Measurements from ENCODE around the gene WDR70. TPM values are rescaled to one million over a fixed set of nuclear protein-coding genes. Genes with fewer than 3 reads are reported as not detected.
"Not testable (repeated sequence)": the region's sequence is repeated elsewhere in the genome, so short reads cannot be mapped to it uniquely, and the experiment has no call there.

The WDR70 gene
- total and polyA plus RNA-seq, 10 of the 15 experiments (the other 5 are each of a cell fraction or from before 2014, with no cell fraction given): 10.9 to 33.6 (median 29.1) TPM

DNA sequence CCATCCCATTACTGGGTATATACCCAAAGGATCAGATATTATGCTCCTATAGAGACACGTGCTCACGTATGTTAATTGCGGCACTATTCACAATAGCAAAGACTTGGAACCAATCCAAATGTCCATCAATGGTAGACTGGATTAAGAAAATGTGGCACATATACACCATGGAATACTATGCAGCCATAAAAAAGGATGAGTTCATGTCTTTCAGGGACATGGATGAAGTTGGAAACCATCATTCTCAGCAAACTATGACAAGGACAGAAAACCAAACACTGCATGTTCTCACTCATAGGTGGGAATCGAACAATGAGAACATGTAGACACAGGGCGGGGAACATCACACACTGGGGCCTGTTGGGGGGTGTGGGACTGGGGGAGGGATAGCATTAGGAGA is 315.2 kb downstream of the WDR70 start:
- H3K27ac ChIP-seq (ENCODE audit: control insufficient read depth, insufficient read depth); POLR2A ChIA-PET; SMC1A ChIA-PET (ENCODE audit: uncharacterized antibody, unreplicated experiment); H3K4me1 ChIP-seq (ENCODE audit: control insufficient read depth, insufficient read depth, low read length); H3K9ac ChIP-seq (ENCODE audit: control insufficient read depth, insufficient read depth, low read length); ATAC-seq; H2AFZ ChIP-seq (ENCODE audit: control insufficient read depth, low read depth, low read length); BruUV-seq (replicated peaks); in situ Hi-C loops (cut with MboI); CTCF ChIA-PET; H3K79me2 ChIP-seq (ENCODE audit: control insufficient read depth, insufficient read depth, low read length); H3K9me3 ChIP-seq (replicated peaks; ENCODE audit: control insufficient read depth, insufficient read depth, low read length); DNase-seq (ENCODE audit: low read depth, low spot score); intact Hi-C loops (cut with micrococcal nuclease; ENCODE audit: unreplicated experiment); H3K4me3 ChIP-seq; H4K20me1 ChIP-seq (ENCODE audit: control insufficient read depth, insufficient read depth); H3K4me2 ChIP-seq (ENCODE audit: control insufficient read depth, insufficient read depth); FAIRE-seq; H3K27me3 ChIP-seq (replicated peaks in 1 of 2; ENCODE audit: control insufficient read depth in 2 of 2, insufficient read depth in 2 of 2, low read length in 1 of 2); RAD21 ChIA-PET (ENCODE audit: unreplicated experiment); H3K36me3 ChIP-seq (ENCODE audit: control insufficient read depth in 2 of 2, insufficient read depth in 2 of 2, low read length in 1 of 2): not testable (repeated sequence)
- WGBS (ENCODE audit: insufficient coverage, insufficient replicate concordance, low lambda C conversion rate, missing lambda C conversion rate): 97% methylated on average over 5 of the region's 5 CpGs

DNA sequence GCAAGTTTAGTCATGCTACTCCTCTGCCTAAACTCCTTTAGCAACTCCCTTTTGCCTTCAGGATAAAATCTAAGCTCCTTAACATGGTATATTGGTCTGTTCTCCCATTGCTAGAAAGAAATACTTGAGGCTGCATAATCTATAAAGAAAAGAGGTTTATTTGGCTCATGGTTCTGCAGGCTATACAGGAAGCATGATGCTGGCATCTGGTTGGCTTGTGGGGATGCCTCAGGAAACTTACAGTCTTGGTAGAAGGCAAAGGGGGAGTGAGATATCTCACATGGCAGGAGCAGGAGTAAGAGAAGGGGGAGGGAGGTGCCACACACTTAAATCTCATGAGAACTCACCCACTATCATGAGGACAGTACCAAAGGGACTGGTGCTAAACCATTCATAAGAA is 315.7 kb downstream of the WDR70 start:
- CTCF ChIA-PET: no interaction called here
- no peak overlapping the region for H3K9ac ChIP-seq (ENCODE audit: control insufficient read depth, insufficient read depth, low read length)
- RAD21 ChIA-PET (ENCODE audit: unreplicated experiment): no interaction called here

More for the DNA sequence above, 315.7 kb downstream of the WDR70 start:
- SMC1A ChIA-PET (ENCODE audit: uncharacterized antibody, unreplicated experiment): no interaction called here
- Histone ChIP-seq H3K9me3 (replicated peaks; ENCODE audit: control insufficient read depth, insufficient read depth, low read length) (no peaks in the 10 kb centered on the region; the same call in 2 of the 3 replicates), H3K36me3 (ENCODE audit: control insufficient read depth in 2 of 2, insufficient read depth in 2 of 2, low read length in 1 of 2) (no peaks in the 10 kb centered on the region), H3K27ac (ENCODE audit: control insufficient read depth, insufficient read depth) (no peak overlapping the region), H3K79me2 (ENCODE audit: control insufficient read depth, insufficient read depth, low read length) (no peaks in the 10 kb centered on the region), H3K4me2 (ENCODE audit: control insufficient read depth, insufficient read depth) (no peak overlapping the region), H3K4me3 (no peak overlapping the region), H4K20me1 (ENCODE audit: control insufficient read depth, insufficient read depth) (no peaks in the 10 kb centered on the region), H2AFZ (ENCODE audit: control insufficient read depth, low read depth, low read length) (no peak overlapping the region), H3K27me3 (replicated peaks in 1 of 2; ENCODE audit: control insufficient read depth in 2 of 2, insufficient read depth in 2 of 2, low read length in 1 of 2) (no peaks in the 10 kb centered on the region), H3K4me1 (ENCODE audit: control insufficient read depth, insufficient read depth, low read length) (no peaks in the 10 kb centered on the region)
- intact Hi-C loops (cut with micrococcal nuclease; ENCODE audit: unreplicated experiment): no loop called here
- in situ Hi-C loops (cut with MboI): no loop called here
- FAIRE-seq (no peak), ATAC-seq (no peak), DNase-seq (ENCODE audit: low read depth, low spot score) (no peak)
- no peak for TF ChIP-seq RELA (IDR thresholded peaks at IDR 0.05; ENCODE audit: borderline replicate concordance, partially characterized antibody)
- no peak for TF ChIP-seq BACH1 (IDR thresholded peaks at IDR 0.05; ENCODE audit: borderline replicate concordance)
- no peak for TF ChIP-seq BCL11A (IDR thresholded peaks at IDR 0.05; ENCODE audit: low read depth, low read length)
- no peak for TF ChIP-seq EP300 (IDR thresholded peaks at IDR 0.05; ENCODE audit: borderline replicate concordance in 1 of 2, control insufficient read depth in 1 of 2, low read depth in 2 of 2, low read length in 2 of 2)
- TF ChIP-seq E4F1 (IDR thresholded peaks at IDR 0.05; ENCODE audit: borderline replicate concordance, partially characterized antibody): no peak
- TF ChIP-seq ETV6 (conservative IDR thresholded peaks at IDR 0.05 in 1 of 2, IDR thresholded peaks at IDR 0.05 in 1 of 2; ENCODE audit: borderline replicate concordance in 1 of 2, low read depth in 1 of 2): no peak
- no TSS peak for BruUV-seq (replicated peaks)
- POLR2A ChIA-PET: no interaction called here

All from GM12878 (cell line).